NOMO-1 treated with dmso at 0.1 percent for 144 hours (cell line): ENCODE data around the gene ZBTB7C.

Experiments
- DNase-seq: peaks from one replicate; lab custom pipeline; 2025; ENCODE audit not compliant: unreplicated experiment; lab: John Stamatoyannopoulos, UW

The ZBTB7C gene

DNA sequence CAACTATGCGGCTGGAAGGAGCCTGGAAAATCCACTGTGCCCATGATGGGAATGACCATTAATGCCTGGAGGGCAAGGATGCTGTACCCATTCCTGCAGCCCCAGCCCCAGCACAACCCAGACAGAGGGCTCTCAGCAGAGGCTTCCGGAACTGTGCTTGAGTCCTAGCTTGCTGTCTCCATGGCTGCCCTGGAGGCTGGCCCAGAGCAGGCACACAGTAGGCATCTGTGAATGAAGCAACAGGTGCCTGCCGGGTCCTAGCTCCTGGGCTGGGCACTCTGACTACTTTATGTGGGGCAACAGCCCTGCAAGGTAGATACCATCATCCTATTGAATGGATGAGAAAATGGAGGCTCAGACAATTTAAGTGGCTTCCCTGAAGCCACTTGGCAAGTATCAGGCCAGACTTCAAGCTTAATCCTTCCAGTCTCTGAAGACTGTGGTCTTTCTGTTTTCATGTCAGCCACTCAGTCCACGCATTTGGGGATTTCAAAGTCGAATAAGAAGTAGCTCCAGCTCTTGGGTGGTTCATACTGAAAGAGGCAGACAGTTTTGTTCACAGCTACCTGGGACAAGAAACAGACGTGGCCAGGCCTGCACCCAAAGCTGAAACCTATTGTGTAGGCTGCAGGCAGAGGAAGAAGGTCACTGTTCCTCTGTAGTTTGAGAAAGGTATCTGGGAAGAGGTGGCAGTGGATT lies 237.5 kb downstream of the ZBTB7C start:
- DNase-seq = no peak

DNA sequence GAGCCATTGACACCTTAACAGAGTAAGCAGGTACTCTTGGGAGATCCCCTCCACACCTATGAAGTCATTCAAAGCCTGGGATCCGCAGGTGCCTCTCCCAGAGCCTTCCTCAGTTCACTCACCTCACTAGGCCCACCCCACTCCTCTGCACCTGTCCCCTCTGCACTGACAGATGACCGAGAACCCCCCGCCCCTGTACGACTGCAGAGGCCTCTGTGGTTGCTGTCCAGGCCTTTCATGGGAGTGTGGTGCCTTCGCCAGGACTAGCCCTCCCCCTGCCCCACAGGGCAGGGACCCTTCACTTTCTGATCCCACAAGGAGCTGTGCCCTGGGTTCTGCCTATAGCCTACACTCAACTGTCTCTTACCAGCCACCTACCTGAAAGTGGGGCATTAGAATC lies 238.5 kb downstream of the ZBTB7C start:
- DNase-seq = no peak

DNA sequence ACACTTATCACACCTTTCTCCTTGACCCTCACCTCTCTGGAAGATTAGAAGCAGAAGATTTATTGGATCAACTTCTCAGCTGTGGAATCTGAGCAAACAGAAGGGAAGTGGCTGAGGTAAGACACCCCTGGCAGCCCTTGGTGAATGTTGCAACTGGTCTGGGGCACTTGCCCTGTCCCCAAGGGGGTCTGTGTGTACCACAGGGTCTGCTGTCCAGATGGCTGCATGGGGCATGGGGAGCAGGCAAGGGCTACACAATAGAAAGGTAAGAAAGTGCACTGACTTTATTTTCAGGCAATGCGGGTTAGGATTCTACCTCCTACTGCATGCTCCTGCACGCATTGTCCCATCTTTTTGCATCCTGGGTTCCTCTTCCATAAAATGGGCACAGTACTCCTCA lies 240.3 kb downstream of the ZBTB7C start:
- DNase-seq = no peak

DNA sequence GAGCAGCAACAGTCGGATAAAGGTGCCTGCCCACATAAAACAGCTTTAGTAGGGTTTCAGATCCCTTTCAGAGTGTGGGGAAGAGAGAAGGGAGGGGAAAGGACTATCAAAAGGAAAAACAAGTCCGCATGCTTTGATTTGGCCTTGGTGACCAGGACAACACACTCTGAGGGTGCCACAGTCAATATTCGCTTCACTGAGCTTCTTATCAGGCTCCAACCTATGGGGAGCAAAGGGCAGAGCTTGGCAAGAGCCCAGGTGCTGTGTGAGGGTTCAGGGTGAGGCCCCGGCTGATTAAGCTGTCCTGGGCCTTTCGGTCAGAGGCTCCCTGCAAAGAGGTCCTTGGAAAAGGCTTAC lies 241.3 kb downstream of the ZBTB7C start:
- DNase-seq = no peak

DNA sequence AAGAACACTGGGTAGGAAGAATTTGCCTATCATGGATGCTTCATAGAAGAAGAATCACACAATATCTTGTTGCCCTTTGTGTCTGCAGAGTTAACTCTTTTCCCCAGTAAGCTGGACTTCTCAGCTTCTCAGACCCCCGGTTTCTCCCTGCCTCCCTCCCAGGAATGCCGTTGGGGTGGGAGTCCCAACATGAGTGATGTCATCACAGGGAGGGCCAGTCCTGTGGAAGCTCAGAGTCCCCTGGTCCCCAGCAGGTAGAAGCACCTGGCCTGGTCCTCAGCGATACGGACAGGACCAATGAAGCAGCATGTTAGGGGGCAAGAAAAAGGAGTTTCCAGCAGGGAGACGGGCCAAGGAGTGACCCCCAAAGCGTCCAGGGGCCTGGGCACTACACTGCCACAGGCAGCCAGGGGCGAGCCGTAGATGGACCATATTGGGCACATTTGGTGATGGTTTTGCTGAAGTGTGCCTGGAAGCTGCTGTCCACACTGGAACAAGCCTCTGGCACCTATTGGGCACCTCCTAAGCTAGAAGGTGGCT lies 242.8 kb downstream of the ZBTB7C start:
- DNase-seq = no peak

DNA sequence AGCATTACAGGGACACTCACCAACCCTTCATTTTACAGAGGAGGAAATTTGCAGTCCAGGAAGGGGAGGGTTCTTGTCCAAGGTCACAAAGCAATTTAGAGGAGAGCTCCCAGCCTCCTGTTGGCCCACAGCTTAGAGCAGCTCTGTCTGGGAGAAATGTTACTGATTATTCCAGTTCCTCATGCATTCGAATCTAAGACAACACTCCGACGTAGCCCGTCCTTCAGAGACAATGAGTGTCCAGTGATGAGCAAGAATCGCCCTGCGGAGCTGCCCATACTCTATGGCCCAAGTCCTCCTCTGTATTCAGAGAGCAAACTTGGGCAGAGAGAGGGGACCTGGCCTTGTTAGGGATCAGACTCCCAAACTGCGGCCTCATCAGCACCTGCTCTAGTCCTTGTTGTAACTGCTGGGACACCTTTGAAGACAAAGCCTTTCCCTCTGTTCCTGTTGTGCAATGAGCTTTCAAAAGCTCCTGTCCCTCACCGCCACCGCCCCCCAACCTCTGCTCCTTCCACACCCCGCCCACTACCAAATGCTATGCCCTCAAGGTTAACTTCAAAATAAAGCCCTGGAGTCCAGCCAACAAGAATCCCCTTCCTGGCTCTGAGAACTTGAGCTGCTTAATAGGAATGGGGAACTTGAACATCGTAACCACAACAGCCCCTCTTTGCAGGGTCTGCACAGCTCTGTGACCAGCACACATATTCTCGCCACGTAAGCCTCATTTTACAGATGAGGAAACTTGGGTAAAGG lies 243.9 kb downstream of the ZBTB7C start:
- DNase-seq = peak; percentile 39

DNA sequence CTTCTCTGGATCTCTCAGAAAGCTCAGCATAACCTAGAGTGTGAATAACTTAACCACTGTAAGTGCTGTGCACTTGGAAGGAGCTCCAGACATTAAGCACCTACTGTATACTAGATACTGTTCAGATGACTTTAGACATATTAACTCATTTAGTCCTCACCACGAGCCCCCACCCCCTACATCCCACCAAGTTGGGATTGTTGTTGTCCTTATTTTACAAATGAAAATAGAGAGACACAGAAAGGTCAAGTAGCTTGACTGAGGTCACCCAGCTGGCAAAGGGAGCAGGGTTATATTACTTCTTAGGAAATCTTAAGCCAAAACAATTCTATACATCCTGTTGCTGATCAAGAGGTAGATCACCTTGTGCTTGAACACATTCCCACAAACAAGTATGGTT lies 244.5 kb downstream of the ZBTB7C start:
- DNase-seq = no peak

DNA sequence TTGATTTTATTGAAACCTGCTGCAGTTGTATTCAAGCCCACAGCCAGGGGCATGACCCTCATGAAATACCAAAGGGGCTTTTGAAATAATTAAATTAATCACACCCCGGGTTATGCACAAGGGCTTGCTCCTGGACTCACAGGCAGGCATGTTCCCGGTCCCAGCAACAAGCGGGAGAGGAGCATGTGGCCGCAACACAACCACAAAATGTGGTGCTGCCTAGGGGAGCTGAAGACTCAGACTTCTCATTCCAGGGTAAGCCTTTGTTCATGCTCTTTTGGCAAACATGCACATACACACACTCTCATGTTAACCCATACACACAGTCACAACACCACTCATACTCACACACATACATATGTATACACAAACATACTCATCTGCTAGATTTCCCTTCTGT lies 245.1 kb downstream of the ZBTB7C start:
- no peak for DNase-seq

DNA sequence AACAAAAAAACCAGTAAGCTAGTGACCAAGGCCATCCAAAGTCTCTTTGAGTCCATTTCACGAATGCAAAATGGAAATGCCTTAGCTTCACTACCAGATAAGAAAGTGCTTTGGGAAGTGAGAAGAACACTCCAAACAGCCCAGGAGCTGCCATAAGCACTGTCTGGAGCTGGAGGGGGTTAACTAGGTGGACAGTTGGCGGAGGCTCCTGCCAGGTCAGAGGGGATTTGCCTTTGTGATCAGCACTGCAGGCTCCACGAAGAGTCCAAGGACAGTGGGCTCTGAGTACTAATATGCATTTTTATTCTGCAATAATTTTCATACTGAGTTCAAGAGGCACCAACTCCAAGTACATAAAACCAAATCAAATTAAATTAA lies 245.5 kb downstream of the ZBTB7C start:
- DNase-seq = no peak

DNA sequence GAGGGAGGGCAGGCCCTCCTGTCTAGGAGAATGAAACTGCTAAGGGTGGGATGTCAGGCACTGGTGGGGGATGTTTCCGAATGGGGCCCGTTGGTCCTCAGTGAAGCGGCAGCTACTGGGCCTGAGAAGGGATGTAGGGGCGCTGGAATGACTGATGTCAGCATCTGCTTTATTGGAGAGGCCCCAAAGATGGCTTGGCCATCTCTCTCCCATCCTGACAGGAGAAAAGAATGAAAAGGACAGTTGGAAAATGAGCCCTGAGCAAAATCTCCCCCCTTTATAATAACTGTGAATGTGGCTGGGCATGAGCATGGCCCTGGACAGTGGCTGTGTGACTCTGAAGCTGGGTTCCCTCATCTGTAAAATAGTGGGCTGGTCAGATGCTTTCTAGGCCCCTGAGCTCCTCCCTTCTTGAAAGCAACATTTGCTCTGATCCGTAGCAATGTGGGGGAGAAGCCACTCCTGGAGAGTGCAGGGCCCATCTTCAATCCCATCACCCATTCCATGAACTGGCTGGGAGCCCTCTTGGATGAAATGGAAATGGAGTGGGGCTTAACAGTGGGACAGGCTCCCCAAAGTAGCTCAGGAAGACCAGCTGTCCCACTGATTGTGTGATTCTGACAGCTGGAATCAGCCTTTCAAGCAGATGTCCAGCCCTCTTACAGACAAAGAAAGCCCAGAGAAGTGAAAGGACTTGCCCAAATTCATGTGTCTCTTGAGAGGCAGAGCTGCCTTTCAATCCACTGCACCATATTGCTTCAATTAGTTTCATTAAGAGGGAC lies 246.0 kb downstream of the ZBTB7C start:
- no peak for DNase-seq

DNA sequence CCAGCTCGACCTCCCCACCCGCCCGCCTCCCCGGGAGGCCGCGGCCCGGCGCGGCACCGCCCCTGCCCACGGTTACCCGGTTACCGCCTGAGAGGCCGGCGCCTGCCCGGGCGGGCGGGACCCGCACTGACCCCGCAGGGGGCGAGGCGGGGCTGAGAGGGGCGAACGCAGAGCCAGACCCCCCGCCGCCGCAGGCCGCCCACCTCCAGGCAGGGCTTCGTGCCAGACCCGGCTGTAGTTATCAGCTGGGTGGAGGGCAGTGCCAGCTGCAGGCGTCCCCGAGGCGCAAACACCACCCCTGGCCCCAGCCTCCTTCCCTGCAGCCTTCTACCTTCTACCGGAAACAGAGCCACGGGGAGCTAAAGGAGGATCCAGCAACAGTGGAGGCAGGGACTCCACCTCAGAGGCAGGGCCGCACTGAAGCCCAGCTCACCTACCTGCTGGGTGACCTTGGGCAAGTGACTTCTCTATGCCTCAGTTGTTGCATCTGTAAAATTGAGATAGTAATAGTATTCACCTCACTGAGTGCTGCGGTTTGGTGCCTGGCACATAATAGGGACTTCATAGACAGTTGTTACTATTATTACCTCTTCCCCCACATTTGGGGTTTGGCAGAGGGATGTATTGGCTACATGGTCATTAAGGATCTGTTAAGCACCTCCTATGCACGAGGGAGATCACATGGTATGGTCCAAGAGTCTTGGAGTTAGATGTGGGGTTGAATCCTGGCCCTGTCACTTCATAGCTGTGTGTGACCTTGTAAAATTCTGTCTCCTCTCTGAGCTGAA lies 247.1 kb downstream of the ZBTB7C start:
- DNase-seq = no peak

DNA sequence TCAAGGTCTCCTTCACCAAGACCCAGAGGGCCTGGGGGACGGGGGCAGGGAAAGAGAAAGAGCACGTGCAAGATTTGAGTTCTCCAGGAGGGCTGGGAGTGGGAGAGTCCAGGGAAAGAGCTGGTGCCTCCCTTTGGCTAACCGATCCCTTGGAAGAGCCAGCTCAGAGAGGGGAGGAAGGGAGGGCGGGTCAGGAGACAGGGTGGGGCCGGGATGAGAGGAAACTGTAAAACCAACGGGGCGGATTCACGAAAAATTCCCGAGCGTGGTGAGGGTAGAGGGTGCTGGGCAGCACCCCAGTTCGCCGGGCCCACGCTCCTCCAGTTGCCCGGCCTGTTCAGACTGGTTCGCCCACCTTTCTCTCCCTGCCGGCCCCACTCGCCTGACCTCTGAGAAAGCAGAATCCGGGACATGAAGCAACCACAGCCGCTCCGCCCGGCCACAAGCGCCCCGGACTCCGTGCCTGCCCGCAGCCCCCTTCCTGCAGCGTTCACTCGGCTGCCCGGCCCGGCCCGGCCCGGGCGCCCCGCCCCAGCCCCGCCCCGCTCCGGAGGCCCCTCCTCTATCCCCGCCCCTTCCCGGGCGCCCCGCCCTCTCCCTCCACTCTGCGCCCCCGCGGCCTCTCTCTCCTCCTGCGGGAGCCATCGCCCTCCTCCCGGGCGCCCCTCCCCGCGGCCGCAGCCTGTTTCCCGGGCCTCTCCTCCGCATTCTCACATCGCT lies 247.8 kb downstream of the ZBTB7C start:
- DNase-seq = no peak

DNA sequence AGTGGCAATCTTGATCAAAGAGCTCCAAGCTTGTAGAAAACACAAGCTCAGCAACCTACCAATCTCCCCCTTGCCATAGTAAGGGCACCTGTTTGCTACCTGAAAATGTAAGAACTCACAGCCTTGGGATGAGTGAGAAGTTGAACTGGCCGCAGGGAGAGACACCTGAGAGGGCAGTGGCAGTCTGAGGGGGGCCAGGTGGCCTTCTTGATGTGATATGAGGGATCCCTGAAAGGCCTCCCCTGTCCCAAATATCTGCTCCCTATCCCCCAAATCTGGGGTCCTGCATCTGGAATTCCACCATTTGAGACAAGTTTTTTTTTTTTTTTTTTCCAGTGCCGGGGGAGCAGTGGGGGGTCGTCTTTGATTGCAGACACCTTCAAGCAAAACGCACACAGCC lies 248.6 kb downstream of the ZBTB7C start:
- no peak for DNase-seq

DNA sequence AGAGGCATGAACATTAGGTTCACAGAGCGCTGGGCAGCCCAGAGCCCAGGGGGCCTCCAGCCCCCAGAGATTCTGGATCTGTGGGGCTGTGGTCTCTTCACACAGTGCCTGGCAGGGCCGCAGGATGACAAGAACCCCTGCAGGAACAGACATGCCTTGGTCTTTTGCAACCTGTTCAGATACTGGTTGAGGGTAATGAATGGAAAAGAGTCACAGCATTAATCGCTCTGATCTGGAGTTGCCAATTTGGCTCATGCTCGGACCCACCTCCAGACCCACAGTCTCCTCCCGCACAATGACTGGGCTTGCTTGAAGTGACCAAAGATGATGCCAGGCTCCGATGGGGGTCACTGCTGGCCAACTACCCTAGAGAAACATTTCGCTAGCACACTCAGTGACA lies 249.4 kb downstream of the ZBTB7C start:
- DNase-seq = no peak

DNA sequence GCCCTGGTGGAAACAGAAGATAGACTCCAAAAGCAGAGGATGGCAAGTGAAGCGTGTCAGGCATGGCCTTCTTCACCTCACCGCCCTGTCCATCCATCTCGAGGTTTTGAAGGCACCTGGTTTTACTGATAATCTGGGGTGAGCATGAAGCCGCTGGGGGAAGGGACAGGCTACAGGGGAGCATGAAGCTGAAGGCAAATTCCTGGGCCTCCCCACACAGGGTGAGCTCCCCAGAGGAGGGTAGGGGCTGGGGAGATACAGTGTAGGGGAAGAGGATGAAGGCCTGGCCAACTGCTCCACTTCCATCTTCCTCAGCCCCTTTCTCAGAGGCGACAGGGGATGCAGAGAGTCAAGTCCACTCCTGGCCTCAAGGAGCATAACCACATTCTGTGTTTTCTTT lies 250.5 kb downstream of the ZBTB7C start:
- DNase-seq = no peak

DNA sequence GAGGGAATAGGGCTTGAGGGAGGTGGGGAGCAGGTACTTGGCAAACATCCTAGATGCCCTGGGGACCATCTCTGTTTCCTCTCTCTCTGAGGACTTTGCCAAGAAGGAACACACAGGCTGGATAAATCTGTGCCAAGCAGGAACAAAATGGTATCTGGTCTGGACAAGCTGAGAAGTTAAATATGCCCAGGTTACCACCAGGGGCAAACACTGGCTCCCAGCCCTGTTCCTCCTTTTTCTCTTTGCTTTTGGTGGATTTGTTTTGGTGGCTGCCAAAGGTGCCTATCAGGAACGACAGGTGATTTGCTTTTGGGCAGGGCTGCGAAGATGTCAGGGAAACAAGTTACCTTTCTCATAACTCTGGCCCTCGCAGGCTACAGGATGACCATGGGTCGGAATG lies 251.2 kb downstream of the ZBTB7C start:
- no peak for DNase-seq

DNA sequence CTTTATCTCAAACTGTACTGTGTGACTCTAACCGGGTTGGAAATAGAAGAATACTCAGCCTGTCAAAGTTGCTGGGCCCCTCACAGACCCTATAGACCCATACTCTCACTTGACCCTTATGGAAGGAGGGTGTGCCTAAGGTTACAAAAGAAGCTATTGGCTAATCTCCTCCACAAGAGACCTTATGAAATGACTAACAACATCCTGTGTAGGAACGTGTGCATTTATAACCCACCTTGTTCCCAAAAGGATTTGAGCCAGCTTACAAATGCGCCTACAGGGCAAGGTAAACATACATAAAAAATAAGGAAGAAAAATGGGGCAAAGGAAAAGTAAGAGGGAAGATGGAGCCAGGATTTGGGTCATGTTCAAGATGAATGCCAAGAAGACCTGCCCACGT lies 253.3 kb downstream of the ZBTB7C start:
- no peak for DNase-seq

DNA sequence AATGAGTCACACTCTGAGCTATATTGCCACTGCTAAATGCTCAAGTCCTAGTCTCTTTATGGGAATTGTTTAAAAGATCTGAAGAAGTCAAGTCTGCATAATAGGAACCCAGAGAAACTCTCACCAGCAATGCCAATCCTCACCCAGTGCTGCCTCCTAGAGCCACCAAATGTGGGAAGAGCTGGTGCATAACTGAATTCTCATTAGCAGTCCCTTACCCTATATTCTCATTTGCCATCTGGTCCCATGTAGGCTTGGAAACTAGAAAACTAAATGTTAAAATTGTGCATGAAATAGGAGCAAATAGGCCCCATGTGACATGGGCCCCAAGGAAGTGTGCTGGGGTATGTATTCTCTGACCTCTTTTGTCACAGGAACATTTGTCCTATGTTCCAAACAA lies 254.4 kb downstream of the ZBTB7C start:
- DNase-seq = no peak

DNA sequence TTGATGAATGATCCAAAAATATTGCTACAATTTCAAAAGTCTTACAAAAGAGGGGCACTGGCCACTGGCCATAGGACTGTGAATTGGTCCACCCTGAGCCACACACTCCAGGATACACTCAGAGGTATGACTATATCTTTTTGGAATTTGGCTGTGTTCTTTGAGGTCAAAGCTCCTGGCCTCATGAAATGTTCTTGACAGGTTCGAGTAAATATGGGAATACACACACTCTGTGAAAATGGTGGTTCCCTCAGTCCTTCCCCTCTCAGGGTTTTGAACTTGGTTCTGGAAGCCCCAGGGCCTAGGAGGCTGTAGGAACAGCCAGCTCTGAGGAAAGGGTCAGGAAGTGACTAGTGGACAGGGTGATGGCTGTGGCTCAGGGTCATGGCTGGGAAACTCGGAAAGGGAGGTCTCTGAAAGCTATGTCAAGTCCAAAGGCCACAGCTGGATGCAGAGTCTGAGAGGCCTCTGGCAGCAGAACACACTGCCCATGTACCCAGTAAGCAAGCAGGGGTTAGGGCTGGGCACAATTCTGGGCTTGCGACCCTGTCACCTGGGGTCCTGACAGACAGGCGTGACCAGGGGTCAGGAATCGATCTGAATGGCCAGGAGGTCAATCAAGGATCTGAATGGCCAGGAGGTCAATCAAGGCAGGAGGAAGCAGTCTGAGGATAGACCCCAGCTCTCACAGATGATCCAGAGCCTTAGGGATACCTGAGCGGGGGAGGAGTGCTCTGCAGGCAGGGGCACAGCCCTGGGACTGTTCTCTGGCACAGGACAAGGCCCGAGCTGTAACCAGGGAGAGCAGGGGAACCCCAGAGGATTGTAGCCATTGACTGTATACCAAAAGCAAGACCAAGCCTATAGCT lies 255.3 kb downstream of the ZBTB7C start:
- DNase-seq = no peak

DNA sequence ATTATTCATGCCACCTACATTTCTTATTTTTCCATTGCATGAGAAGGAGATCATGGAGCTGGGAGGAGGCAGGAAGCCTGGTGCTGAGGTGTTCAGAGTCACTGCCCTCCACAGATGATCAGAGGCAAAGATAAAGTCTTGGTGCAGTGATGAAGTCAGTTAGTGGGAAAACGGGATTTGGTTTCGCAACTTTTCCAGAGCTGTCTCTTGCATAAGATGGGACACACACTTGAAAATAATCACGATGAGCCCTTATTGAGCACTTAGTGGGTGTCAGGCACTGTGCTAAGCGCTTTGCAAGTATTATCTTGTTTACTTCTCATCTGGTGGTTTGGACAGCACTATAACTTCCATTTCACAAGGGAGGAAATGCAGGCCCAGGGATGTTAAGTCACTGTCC lies 256.6 kb downstream of the ZBTB7C start:
- DNase-seq = no peak
